Ascending aorta (tissue), 2 donors: ENCODE data around the gene CDC20. TPM values are rescaled to one million over a fixed set of nuclear protein-coding genes. Genes with fewer than 3 reads are reported as not detected.

Source experiments
- DNase-seq, 2 donors: peaks; one replicate each; pipeline ENCODE4 v3.0.0-alpha.2; 2019; ENCODE audit warnings: low spot score in 2 of 2
- H3K27ac ChIP-seq, 2 donors: fragments of 200-600 bp; sonication (generic); one replicate each; pipeline ENCODE4 v1.5.1; 2016 to 2017; ENCODE audit warnings: mild to moderate bottlenecking in 1 of 2
- H3K27me3 ChIP-seq: fragments of 200-600 bp; sonication (generic); one replicate; pipeline ENCODE4 v1.5.1; 2017
- H3K36me3 ChIP-seq, 2 donors: fragments of 200-600 bp; sonication (generic); one replicate each; pipeline ENCODE4 v1.5.1; 2016
- H3K4me1 ChIP-seq, 2 donors: fragments of 200-600 bp; sonication (generic); one replicate each; pipeline ENCODE4 v1.5.1; 2016 to 2017; ENCODE audit warnings: mild to moderate bottlenecking in 1 of 2
- H3K4me3 ChIP-seq, 2 donors: fragments of 200-600 bp; sonication (generic); one replicate each; pipeline ENCODE4 v1.5.1; 2016 to 2017; ENCODE audit warnings: mild to moderate bottlenecking in 1 of 2
- H3K9me3 ChIP-seq, 2 donors: fragments of 200-600 bp; sonication (generic); one replicate each; pipeline ENCODE4 v1.5.1; 2016
- intact Hi-C: fragments of 100-400 bp; cut with DNase I; formaldehyde crosslinking; loops from one replicate; pipeline ENCODE4 v1.15.1; 2023
- total RNA-seq: library from RNA; depleted of rRNA; stranded (reverse); fragments of >200 nt; gene quantifications from one replicate; pipeline ENCODE4 v1.1.0, GENCODE V29; 2016
- TF ChIP-seq, protein P1 (sequence below), 3 experiments: fragments of 200-600 bp in 2 of 3; fragments of 450-650 bp in 1 of 3; sonication (generic) in 2 of 3; IDR thresholded peaks; one replicate each; pipeline ENCODE4 v1.5.1; 2016 to 2019; ENCODE audit warnings: antibody characterized with exemption in 3 of 3, mild to moderate bottlenecking in 1 of 3, moderate library complexity in 1 of 3

Gene CDC20
- total RNA-seq, 1 donor from 2014 or later: not detected

GRCh38 chr1:43313771-43314170 lies 45.0 kb upstream of the CDC20 start:
- no peaks in the 10 kb centered on the region for H3K36me3 ChIP-seq
- no peaks in the 10 kb centered on the region for H3K4me1 ChIP-seq
- H3K4me3 ChIP-seq: no peak overlapping the region
- TF ChIP-seq, protein P1, sequence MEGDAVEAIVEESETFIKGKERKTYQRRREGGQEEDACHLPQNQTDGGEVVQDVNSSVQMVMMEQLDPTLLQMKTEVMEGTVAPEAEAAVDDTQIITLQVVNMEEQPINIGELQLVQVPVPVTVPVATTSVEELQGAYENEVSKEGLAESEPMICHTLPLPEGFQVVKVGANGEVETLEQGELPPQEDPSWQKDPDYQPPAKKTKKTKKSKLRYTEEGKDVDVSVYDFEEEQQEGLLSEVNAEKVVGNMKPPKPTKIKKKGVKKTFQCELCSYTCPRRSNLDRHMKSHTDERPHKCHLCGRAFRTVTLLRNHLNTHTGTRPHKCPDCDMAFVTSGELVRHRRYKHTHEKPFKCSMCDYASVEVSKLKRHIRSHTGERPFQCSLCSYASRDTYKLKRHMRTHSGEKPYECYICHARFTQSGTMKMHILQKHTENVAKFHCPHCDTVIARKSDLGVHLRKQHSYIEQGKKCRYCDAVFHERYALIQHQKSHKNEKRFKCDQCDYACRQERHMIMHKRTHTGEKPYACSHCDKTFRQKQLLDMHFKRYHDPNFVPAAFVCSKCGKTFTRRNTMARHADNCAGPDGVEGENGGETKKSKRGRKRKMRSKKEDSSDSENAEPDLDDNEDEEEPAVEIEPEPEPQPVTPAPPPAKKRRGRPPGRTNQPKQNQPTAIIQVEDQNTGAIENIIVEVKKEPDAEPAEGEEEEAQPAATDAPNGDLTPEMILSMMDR (IDR thresholded peaks at IDR 0.05): no peak
- intact Hi-C loops: no loop called here
- DNase-seq: no peak
- no peaks in the 10 kb centered on the region for H3K9me3 ChIP-seq
- no peak overlapping the region for H3K27ac ChIP-seq
- H3K27me3 ChIP-seq: no peaks in the 10 kb centered on the region

DNA sequence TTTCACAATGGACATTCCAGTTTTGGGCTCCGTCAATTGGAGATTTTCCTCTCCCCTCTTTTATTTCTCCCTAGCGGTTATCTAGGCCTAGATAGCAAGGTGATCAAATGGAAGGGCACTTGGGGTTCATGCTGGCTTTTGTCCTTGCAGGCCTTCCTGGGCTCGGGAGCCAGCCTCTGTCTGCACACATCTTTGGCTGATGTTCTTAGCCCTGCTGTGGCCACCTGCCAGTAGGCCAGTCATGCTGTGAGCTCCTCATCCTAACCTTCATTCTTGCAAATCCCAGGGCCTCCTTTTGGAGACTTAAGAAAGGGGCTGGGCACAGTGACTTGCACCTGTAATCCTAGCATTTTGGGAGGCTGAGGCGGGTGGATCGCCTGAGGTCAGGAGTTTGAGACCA lies 44.5 kb upstream of the CDC20 start:
- Histone ChIP-seq H3K4me1 (no peaks in the 10 kb centered on the region), H3K36me3 (no peaks in the 10 kb centered on the region), H3K4me3 (no peak overlapping the region), H3K27ac (no peak overlapping the region), H3K27me3 (no peaks in the 10 kb centered on the region), H3K9me3 (no peaks in the 10 kb centered on the region)
- TF ChIP-seq, protein P1 (IDR thresholded peaks at IDR 0.05): no peak
- DNase-seq: no peak
- intact Hi-C loops: no loop called here

DNA sequence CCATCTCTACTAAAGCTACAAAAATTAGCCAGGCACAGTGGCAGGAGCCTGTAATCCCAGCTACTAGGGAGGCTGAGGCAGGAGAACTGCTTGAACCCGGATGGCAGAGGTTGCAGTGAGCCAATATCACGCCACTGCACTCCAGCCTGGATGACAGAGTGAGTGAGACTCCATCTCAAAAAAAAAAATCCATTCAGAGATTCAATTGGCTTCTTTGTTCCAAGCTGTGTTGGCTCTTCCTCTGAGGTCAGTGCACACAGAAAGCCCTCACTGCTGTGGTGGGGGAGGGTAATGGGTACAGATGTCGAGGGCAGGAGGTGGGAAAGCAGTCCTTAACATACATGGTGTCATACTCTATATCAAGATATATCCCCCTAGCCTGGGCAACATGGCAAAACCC lies 43.3 kb upstream of the CDC20 start:
- Histone ChIP-seq H3K4me3 (no peak overlapping the region), H3K36me3 (no peaks in the 10 kb centered on the region), H3K9me3 (no peaks in the 10 kb centered on the region), H3K27ac (no peak overlapping the region), H3K4me1 (no peaks in the 10 kb centered on the region), H3K27me3 (no peaks in the 10 kb centered on the region)
- no peak for DNase-seq
- TF ChIP-seq, protein P1 (IDR thresholded peaks at IDR 0.05): no peak
- intact Hi-C loops: no loop called here

- intact Hi-C loops: no loop called here
- DNase-seq: no peak
- TF ChIP-seq, protein P1 (IDR thresholded peaks at IDR 0.05): no peak
- H3K4me1 ChIP-seq: no peaks in the 10 kb centered on the region
- H3K36me3 ChIP-seq: no peaks in the 10 kb centered on the region
- H3K27me3 ChIP-seq: no peaks in the 10 kb centered on the region
- no peak overlapping the region for H3K4me3 ChIP-seq
- H3K27ac ChIP-seq: no peak overlapping the region
- H3K9me3 ChIP-seq: no peaks in the 10 kb centered on the region
Measured at GRCh38 chr1:43315963-43316737, 42.6 kb upstream of the CDC20 start.

- TF ChIP-seq, protein P1 (IDR thresholded peaks at IDR 0.05): no peak
- Histone ChIP-seq H3K4me1 (no peaks in the 10 kb centered on the region), H3K4me3 (no peak overlapping the region), H3K27me3 (no peaks in the 10 kb centered on the region), H3K36me3 (no peaks in the 10 kb centered on the region), H3K9me3 (no peaks in the 10 kb centered on the region), H3K27ac (no peak overlapping the region)
- DNase-seq: no peak
- intact Hi-C loops: no loop called here
Measured at GRCh38 chr1:43316738-43317520, 41.9 kb upstream of the CDC20 start.
